Eye (tissue), 1 donor: ENCODE results near the gene CUZD1.

Experiments used
- DNase-seq: peaks from one replicate; pipeline ENCODE4 v3.0.0-alpha.2; 2015

Gene CUZD1

DNA sequence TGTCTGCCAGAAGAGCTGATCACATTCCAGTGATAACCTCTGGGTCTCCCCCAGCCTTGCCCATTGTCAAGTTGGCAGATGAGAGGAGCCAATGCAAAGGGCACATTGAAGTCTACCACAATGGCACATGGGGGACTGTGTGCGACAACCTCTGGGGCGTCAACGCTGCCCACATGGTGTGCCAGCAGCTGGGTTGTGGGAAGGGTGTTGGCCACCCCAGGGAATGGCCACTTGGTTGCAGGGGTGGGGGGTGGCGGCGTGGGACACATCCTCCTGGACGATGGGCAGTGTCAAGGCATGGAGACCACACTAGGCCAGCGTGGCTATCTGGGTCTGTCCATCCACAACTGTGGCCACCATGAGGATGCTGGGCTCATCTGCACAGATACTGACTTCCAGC lies 43.4 kb downstream of the CUZD1 start:
- DNase-seq, result no peak

DNA sequence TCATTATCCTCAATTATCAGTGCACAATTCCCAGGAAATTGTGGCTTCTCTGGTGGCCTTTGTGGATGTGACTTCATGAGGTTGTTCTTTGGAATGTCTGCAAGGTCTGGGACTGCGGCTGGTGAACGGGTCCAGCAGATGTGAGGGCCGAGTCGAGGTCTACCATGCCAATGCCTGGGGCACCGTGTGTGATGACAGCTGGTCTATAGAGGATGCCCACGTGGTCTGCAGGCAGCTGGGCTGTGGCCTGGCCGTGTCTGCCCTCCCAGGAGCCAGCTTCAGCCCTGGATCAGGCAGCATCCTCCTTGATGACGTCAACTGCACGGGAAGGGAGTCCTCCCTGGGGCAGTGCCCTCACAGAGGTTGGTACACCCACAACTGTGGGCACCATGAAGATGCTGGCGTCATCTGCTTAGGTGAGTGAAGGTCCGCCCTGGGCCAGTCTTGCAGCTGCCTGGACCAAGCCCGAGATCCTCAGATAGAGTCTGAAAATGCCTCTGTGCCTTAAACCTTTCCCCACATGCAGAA lies 46.9 kb downstream of the CUZD1 start:
- no peak for DNase-seq

DNA sequence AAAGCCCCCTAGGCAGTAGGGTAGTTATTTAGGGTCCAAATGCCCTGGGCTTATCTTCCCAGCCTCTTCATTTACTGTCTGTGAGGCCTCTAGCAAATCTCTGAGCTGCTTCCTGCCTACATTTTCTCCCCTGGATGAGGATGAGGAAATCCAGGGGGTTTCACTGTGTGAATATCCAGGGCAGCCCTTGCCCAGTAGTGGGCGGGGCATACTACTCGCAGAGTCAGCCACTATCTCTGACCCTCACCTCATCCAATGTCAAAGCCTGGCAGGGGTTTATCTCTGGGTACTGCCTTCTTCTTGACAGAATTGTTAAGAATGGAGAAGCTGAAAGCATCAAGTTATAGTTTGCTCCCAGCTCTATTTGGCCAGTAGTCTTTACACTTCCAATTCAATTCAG lies 48.9 kb downstream of the CUZD1 start:
- DNase-seq, result no peak

DNA sequence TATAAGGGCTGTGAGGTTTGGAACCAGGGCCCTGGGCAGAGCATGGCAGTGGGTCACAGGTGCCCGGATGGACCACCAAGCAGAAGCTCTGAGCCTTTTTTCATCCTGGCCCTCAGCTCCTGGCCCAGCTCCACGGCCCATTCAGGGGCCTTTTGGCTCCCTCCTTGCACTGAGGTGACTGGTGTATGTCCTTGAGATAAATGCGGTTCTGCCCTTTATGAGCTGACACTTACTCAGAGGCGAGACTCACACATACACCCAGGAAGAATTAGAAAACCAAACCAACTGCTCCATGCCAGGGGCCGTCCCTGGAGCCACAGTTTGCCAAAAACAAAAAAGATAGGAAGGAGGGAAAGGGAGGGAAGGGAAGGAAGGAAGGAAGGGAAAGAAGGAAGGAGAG lies 49.7 kb downstream of the CUZD1 start:
- DNase-seq, result no peak

DNA sequence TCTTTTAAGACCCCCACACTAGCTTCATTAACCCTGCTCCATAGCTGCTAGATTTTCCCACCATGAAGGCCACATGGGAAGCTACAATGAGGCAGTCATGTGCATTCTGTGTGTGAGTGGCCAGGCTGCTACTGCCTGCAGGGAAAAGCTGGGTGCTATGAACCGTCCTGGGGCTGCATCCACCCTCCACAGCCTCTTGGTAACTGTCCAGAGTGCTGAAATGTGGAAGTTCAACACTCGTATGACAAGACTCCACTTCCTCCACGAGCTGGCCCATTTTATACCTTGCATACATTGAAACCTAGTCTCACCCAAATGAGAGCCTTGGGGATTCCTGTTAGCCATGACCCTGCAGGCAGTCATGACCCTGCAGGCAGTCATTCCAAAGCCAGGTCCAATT lies 59.4 kb downstream of the CUZD1 start:
- peak; percentile 78 for DNase-seq

DNA sequence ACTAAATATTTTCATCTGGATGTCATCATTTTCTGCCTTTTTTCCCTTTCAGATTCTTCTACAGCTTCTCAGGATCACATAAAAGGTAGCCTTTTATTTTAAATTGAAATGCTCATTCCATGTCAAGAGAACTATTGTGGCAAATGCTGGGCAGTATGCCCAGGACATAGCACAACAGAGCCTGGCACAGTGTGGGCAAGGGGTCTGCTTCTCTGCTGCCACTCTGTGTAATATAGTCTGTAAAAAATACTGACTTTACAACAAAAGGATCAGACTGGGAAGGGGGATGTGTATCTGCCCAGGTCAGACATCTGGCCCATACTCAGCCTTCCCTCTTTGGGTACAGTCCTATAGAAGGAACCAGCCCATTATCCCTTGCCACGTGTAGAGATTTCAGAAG lies 62.7 kb downstream of the CUZD1 start:
- no peak for DNase-seq
